Cardiac fibroblast (primary cell): ENCODE data around the gene NHLH1.

Source experiments
- DNase-seq, 2 donors: peaks; one replicate each; pipeline versions ENCODE4 v3.0.0 to v3.0.0-alpha.2; 2010; ENCODE audit warnings: low read depth in 2 of 2
- H3K4me3 ChIP-seq, 2 donors: replicated peaks in 1 of 2; 1 replicate in 1 of 2; 2 replicates in 1 of 2; pipeline ENCODE4 v1.5.1; 2011; ENCODE audit warnings: low read depth in 2 of 2, low read length in 2 of 2, mild to moderate bottlenecking in 2 of 2, moderate library complexity in 1 of 2
- CTCF ChIP-seq: IDR thresholded peaks from one replicate; pipeline ENCODE4 v1.5.1; 2011; ENCODE audit warnings: low read depth, mild to moderate bottlenecking, low read length, inconsistent platforms

The NHLH1 gene

GRCh38 chr1:160366731-160367515 lies at the start of gene NHLH1:
Gene NHLH1, plus strand, starts transcription at chr1:160367071. Its CDS starts 3,661 bp downstream, at chr1:160370732.
- H3K4me3 ChIP-seq: no peak within 1 kb of the TSS
- DNase-seq: no peak
- TF ChIP-seq CTCF: no peak

GRCh38 chr1:160322831-160323230 lies 44.0 kb upstream of the NHLH1 start:
- no peak for DNase-seq
- H3K4me3 ChIP-seq: no peak overlapping the region
- no peak for TF ChIP-seq CTCF

- no peak for DNase-seq
- TF ChIP-seq CTCF: no peak
- no peak overlapping the region for H3K4me3 ChIP-seq
Observed at GRCh38 chr1:160325252-160325651, 41.6 kb upstream of the NHLH1 start.

- TF ChIP-seq CTCF: no peak
- DNase-seq: no peak
- H3K4me3 ChIP-seq: no peak overlapping the region
Observed at GRCh38 chr1:160326418-160326817, 40.5 kb upstream of the NHLH1 start.

- H3K4me3 ChIP-seq: no peak overlapping the region
- no peak for DNase-seq
- TF ChIP-seq CTCF: no peak
Observed at GRCh38 chr1:160328184-160328583, 38.7 kb upstream of the NHLH1 start.

- no peak overlapping the region for H3K4me3 ChIP-seq
- DNase-seq: no peak
- TF ChIP-seq CTCF: no peak
Observed at GRCh38 chr1:160330119-160330518, 36.8 kb upstream of the NHLH1 start.

GRCh38 chr1:160332516-160332915 lies 34.4 kb upstream of the NHLH1 start:
- no peak for TF ChIP-seq CTCF
- no peak overlapping the region for H3K4me3 ChIP-seq
- DNase-seq: no peak
